ENCODE data around the gene GOLGA3. TPM values are rescaled to one million over a fixed set of nuclear protein-coding genes. Genes with fewer than 3 reads are reported as not detected.

GOLGA3 gene
- total RNA-seq, 1 donor from 2014 or later: 86.7 TPM

DNA sequence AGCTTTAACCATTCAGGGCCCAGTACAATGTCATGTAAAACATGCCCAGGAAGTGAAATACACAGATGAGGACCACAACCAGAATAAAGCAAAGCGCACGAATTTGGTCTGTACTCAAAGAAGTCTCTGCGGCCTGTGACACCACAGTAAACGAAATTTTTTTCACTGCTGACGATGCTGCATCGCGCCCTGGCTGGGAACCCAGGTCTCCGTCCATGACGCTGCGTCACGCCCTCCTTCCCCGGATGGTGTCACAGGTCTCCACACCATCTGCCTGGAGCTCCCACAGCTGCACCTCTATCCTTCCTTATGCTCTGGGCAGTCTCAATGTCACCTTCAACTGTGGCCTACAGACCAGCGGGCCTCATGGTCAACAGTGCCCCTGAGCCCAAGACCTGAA lies 84.8 kb downstream of the GOLGA3 start:
- no peak overlapping the region for H2AFZ ChIP-seq (ENCODE audit: low read depth, low read length)
- H4K20me1 ChIP-seq (ENCODE audit: insufficient read depth, low read length): peaks cover 95% of the 10 kb centered on the region
- H3K79me2 ChIP-seq (ENCODE audit: insufficient read depth, low read length): peaks cover 95% of the 10 kb centered on the region
- DNase-seq (ENCODE audit: low read depth) (no peak), FAIRE-seq (no peak)
- no peak overlapping the region for H3K4me3 ChIP-seq (ENCODE audit: insufficient read depth, low read depth, low read length)
- TF ChIP-seq EZH2 (IDR thresholded peaks at IDR 0.05; ENCODE audit: insufficient read depth, low read length): no peak
- TF ChIP-seq, protein P1, sequence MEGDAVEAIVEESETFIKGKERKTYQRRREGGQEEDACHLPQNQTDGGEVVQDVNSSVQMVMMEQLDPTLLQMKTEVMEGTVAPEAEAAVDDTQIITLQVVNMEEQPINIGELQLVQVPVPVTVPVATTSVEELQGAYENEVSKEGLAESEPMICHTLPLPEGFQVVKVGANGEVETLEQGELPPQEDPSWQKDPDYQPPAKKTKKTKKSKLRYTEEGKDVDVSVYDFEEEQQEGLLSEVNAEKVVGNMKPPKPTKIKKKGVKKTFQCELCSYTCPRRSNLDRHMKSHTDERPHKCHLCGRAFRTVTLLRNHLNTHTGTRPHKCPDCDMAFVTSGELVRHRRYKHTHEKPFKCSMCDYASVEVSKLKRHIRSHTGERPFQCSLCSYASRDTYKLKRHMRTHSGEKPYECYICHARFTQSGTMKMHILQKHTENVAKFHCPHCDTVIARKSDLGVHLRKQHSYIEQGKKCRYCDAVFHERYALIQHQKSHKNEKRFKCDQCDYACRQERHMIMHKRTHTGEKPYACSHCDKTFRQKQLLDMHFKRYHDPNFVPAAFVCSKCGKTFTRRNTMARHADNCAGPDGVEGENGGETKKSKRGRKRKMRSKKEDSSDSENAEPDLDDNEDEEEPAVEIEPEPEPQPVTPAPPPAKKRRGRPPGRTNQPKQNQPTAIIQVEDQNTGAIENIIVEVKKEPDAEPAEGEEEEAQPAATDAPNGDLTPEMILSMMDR (IDR thresholded peaks at IDR 0.05; ENCODE audit: insufficient read depth, low read depth, low read length): no peak
- no peaks in the 10 kb centered on the region for H3K4me1 ChIP-seq (ENCODE audit: insufficient read depth, low read length)
- Mint-ChIP-seq H3K4me3 (ENCODE audit: unreplicated experiment) (no peak overlapping the region), H3K9me3 (ENCODE audit: unreplicated experiment) (no peaks in the 10 kb centered on the region), H3K36me3 (ENCODE audit: low read depth, unreplicated experiment) (peaks cover 22% of the 10 kb centered on the region), H3K27ac (ENCODE audit: unreplicated experiment) (no peak overlapping the region), H3K27me3 (ENCODE audit: low read depth, unreplicated experiment) (no peaks in the 10 kb centered on the region), H3K4me1 (ENCODE audit: low read depth, unreplicated experiment) (peaks cover 2% of the 10 kb centered on the region)
- H3K9me3 ChIP-seq (ENCODE audit: insufficient read depth, low read depth, low read length): no peaks in the 10 kb centered on the region
- no peak overlapping the region for H3K27ac ChIP-seq (ENCODE audit: low read depth, low read length)
- peaks cover 74% of the 10 kb centered on the region for H3K36me3 ChIP-seq (ENCODE audit: insufficient read depth, low read length)
- H3K9ac ChIP-seq (ENCODE audit: low read length): no peak overlapping the region
- H3K27me3 ChIP-seq (ENCODE audit: insufficient read depth, low read length): no peaks in the 10 kb centered on the region
- H3K4me2 ChIP-seq (ENCODE audit: low read length): no peak overlapping the region

DNA sequence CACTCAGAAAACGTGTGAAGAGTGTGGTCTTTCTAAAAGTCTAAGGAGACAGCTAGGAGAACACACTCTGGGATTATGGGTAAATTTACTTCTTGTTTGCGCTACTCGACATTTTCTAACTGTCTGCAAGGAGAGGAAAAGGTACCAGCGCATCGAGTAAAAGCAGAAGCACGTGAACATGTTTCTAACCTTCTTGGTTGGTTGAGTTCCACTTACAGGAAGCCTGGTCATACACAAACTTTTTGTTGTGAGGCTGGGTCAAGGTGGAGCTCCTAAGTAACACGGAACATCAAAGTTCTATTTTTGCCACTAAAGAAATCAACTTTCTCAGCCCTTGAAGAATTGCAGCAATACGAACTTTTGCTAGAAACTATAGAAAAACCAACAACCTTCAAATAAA lies 87.0 kb downstream of the GOLGA3 start:
- DNase-seq (ENCODE audit: low read depth) (no peak), FAIRE-seq (peak; percentile 5)
- H3K9me3 ChIP-seq (ENCODE audit: insufficient read depth, low read depth, low read length): no peaks in the 10 kb centered on the region
- H3K27me3 ChIP-seq (ENCODE audit: insufficient read depth, low read length): no peaks in the 10 kb centered on the region
- peaks cover 90% of the 10 kb centered on the region for H3K79me2 ChIP-seq (ENCODE audit: insufficient read depth, low read length)
- Mint-ChIP-seq H3K4me1 (ENCODE audit: low read depth, unreplicated experiment) (peaks cover 2% of the 10 kb centered on the region), H3K27ac (ENCODE audit: unreplicated experiment) (peak overlapping the region; percentile 20), H3K4me3 (ENCODE audit: unreplicated experiment) (no peak overlapping the region), H3K9me3 (ENCODE audit: unreplicated experiment) (no peaks in the 10 kb centered on the region), H3K36me3 (ENCODE audit: low read depth, unreplicated experiment) (peaks cover 27% of the 10 kb centered on the region), H3K27me3 (ENCODE audit: low read depth, unreplicated experiment) (no peaks in the 10 kb centered on the region)
- no peak overlapping the region for H3K4me3 ChIP-seq (ENCODE audit: insufficient read depth, low read depth, low read length)
- H3K27ac ChIP-seq (ENCODE audit: low read depth, low read length): no peak overlapping the region
- no peak overlapping the region for H3K9ac ChIP-seq (ENCODE audit: low read length)
- H2AFZ ChIP-seq (ENCODE audit: low read depth, low read length): no peak overlapping the region
- no peak overlapping the region for H3K4me2 ChIP-seq (ENCODE audit: low read length)
- peaks cover 92% of the 10 kb centered on the region for H4K20me1 ChIP-seq (ENCODE audit: insufficient read depth, low read length)
- H3K4me1 ChIP-seq (ENCODE audit: insufficient read depth, low read length): no peaks in the 10 kb centered on the region
- peaks cover 69% of the 10 kb centered on the region for H3K36me3 ChIP-seq (ENCODE audit: insufficient read depth, low read length)
- TF ChIP-seq EZH2 (IDR thresholded peaks at IDR 0.05; ENCODE audit: insufficient read depth, low read length): no peak
- TF ChIP-seq, protein P1 (IDR thresholded peaks at IDR 0.05; ENCODE audit: insufficient read depth, low read depth, low read length): no peak

DNA sequence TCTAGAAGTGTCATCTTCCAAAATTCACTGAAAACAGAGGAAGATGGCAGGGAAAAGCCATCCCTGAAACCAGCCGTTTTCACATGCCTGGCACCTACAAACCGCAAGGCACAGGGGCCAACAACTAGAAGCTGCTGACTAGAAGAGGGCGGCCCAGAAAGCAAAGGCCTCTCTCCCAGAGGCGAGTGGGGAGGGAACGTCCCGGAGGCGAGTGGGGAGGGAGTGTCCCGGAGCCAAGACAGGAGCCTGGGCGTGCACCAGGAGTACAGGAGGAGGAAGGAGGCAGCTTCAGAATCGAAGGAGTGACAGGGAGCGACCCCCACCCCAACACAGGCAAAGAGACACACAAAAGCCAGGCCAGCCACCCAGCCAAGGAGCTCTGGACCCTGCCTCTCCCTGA lies 88.0 kb downstream of the GOLGA3 start:
- H3K4me3 ChIP-seq (ENCODE audit: insufficient read depth, low read depth, low read length): no peak overlapping the region
- Mint-ChIP-seq H3K4me1 (ENCODE audit: low read depth, unreplicated experiment) (peaks cover 2% of the 10 kb centered on the region), H3K9me3 (ENCODE audit: unreplicated experiment) (no peaks in the 10 kb centered on the region), H3K27me3 (ENCODE audit: low read depth, unreplicated experiment) (no peaks in the 10 kb centered on the region), H3K36me3 (ENCODE audit: low read depth, unreplicated experiment) (peaks cover 23% of the 10 kb centered on the region), H3K4me3 (ENCODE audit: unreplicated experiment) (no peak overlapping the region), H3K27ac (ENCODE audit: unreplicated experiment) (no peak overlapping the region)
- H3K79me2 ChIP-seq (ENCODE audit: insufficient read depth, low read length): peaks cover 88% of the 10 kb centered on the region
- TF ChIP-seq, protein P1 (IDR thresholded peaks at IDR 0.05; ENCODE audit: insufficient read depth, low read depth, low read length): no peak
- no peak for TF ChIP-seq EZH2 (IDR thresholded peaks at IDR 0.05; ENCODE audit: insufficient read depth, low read length)
- no peaks in the 10 kb centered on the region for H3K4me1 ChIP-seq (ENCODE audit: insufficient read depth, low read length)
- H3K27me3 ChIP-seq (ENCODE audit: insufficient read depth, low read length): no peaks in the 10 kb centered on the region
- no peak overlapping the region for H2AFZ ChIP-seq (ENCODE audit: low read depth, low read length)
- DNase-seq (ENCODE audit: low read depth) (no peak), FAIRE-seq (no peak)
- H3K9ac ChIP-seq (ENCODE audit: low read length): no peak overlapping the region
- no peak overlapping the region for H3K27ac ChIP-seq (ENCODE audit: low read depth, low read length)
- H3K4me2 ChIP-seq (ENCODE audit: low read length): no peak overlapping the region
- peaks cover 92% of the 10 kb centered on the region for H4K20me1 ChIP-seq (ENCODE audit: insufficient read depth, low read length)
- H3K36me3 ChIP-seq (ENCODE audit: insufficient read depth, low read length): peaks cover 63% of the 10 kb centered on the region
- H3K9me3 ChIP-seq (ENCODE audit: insufficient read depth, low read depth, low read length): no peaks in the 10 kb centered on the region
